ENCODE measurements around the gene LPP. TPM values are rescaled to one million over a fixed set of nuclear protein-coding genes. Genes with fewer than 3 reads are reported as not detected.

LPP gene
- total and polyA plus RNA-seq, 2 of the 4 experiments (the other 2 are of a cell fraction), result 16.0 to 130 TPM

Small RNA genes within 50 kb of the gene (microRNA-seq; reads per million reads assigned to microRNA genes)
- gene MIR28 (ENCODE audit: insufficient read depth in 1 of 2, insufficient read length in 1 of 2, unreplicated experiment in 1 of 2), result 8,081 to 15,927 reads per million in 2 experiments

Small RNA genes within 50 kb of the gene (small RNA-seq; reads per million reads assigned to genes)
- gene MIR28, result 384 to 27,707 (median 9,103) reads per million in 5 experiments
